ENCODE measurements around the gene SMG6.
"Not testable (repeated sequence)": the region's sequence is repeated elsewhere in the genome, so short reads cannot be mapped to it uniquely, and the experiment has no call there.

SMG6 gene

GRCh38 chr17:2019723-2020122 is 283.9 kb downstream of the SMG6 start:
- DNase-seq: no peak

GRCh38 chr17:2018716-2019510 is 284.7 kb downstream of the SMG6 start:
- peak; percentile 39 for DNase-seq

- no peak for DNase-seq
Measured at GRCh38 chr17:2017274-2017941, 286.2 kb downstream of the SMG6 start.

- DNase-seq: no peak
Measured at GRCh38 chr17:2016494-2016893, 287.1 kb downstream of the SMG6 start.

DNA sequence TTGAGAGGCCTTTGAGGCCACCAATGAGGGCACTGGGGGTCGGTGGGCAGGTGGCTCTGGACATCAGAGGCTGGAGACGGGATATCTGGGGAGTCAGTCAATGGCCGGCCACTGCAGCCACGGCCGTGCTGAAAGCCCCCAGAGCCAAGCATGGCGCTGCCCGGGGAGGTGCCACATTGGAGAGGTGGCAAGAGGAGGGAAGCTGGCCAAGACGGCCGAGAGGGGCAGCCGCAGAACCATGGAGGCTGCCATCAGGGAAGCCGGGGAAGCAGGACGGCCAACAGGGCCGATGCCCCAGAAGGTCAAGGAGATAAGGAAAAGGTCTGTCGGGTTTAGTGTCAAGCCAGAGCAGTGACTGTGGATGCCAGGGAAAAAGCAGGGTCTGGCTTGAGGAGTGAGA is 288.3 kb downstream of the SMG6 start:
- DNase-seq: no peak

DNA sequence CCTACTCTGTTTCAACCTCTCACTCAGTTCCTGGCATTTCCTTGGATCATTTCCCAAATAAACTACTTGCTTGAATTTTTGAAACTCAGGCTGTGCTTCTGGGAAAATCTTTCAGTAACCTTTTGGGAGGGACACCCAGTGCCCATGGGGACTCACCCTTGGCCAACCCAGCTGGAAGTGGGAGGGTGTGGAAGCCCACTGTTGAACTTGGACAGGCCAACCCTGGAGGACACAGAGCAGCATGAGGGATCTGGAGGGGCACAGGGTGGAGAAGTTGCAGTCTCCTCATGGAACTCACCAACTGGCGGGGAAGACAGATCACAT is 289.6 kb downstream of the SMG6 start:
- DNase-seq: no peak

GRCh38 chr17:2013220-2013993 is 290.2 kb downstream of the SMG6 start:
- not testable (repeated sequence) for DNase-seq

DNA sequence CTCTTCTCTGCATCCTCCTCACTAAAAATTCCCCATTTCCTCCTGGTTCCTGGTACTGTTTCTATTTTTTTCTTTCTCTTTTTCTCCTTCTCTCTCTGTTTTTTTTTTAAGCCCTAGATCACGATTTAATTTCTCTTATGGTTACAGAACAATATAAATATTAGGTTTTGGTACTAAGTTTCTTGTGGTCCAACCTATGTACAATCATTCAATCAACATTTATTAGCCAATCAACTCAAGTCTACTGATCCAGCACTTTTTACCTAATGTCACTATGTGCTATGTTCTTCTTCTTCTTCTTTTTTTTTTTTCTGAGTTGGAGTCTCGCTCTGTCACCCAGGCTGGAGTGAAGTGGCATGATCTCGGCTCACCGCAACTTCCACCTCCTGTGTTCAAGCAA is 291.1 kb downstream of the SMG6 start:
- DNase-seq: no peak

GRCh38 chr17:2011411-2012371 is 291.9 kb downstream of the SMG6 start:
- DNase-seq: no peak

All from DMS 273 treated with DMSO at 0.1 percent for 48 hours (cell line).